Endodermal cell (in vitro differentiated cells): ENCODE results near the gene IQGAP2. TPM values are rescaled to one million over a fixed set of nuclear protein-coding genes. Genes with fewer than 3 reads are reported as not detected.

Experiments used
- DNase-seq: peaks from one replicate; pipeline ENCODE4 v3.0.0-alpha.2; 2017
- H3K27ac ChIP-seq: 2 replicates; pipeline ENCODE4 v1.5.1; 2013; ENCODE audit warnings: mild to moderate bottlenecking, low read depth, low read length, moderate library complexity
- H3K27me3 ChIP-seq: 2 replicates; pipeline ENCODE4 v1.6.1; 2013; ENCODE audit warnings: mild to moderate bottlenecking, low read length, moderate library complexity; ENCODE audit not compliant: insufficient read depth, control insufficient read depth, poor library complexity, severe bottlenecking
- H3K36me3 ChIP-seq: 2 replicates; pipeline ENCODE4 v1.7.0; 2013; ENCODE audit warnings: mild to moderate bottlenecking, low read length, moderate library complexity; ENCODE audit not compliant: control insufficient read depth, insufficient read depth
- H3K4me1 ChIP-seq: one replicate; pipeline ENCODE4 v1.7.0; 2013; ENCODE audit warnings: low read length; ENCODE audit not compliant: control insufficient read depth, insufficient read depth
- H3K4me3 ChIP-seq: 2 replicates; pipeline ENCODE4 v1.5.1; 2013; ENCODE audit warnings: mild to moderate bottlenecking, low read length, moderate library complexity
- H3K9ac ChIP-seq: 2 replicates; pipeline ENCODE4 v1.6.1; 2013; ENCODE audit warnings: mild to moderate bottlenecking, low read length, moderate library complexity; ENCODE audit not compliant: poor library complexity, severe bottlenecking; ENCODE audit errors: extremely low read depth
- H3K9me3 ChIP-seq: 2 replicates; pipeline ENCODE4 v1.6.1; 2013; ENCODE audit warnings: mild to moderate bottlenecking, low read length, moderate library complexity; ENCODE audit not compliant: control insufficient read depth
- H3K27ac Mint-ChIP-seq: 2 replicates; pipeline ENCODE4 v1.8.0; 2020; ENCODE audit warnings: mixed read lengths
- H3K27me3 Mint-ChIP-seq: 2 replicates; pipeline ENCODE4 v1.8.0; 2021; ENCODE audit warnings: mild to moderate bottlenecking, mixed read lengths; ENCODE audit not compliant: insufficient read depth
- H3K36me3 Mint-ChIP-seq: 2 replicates; pipeline ENCODE4 v1.8.0; 2020; ENCODE audit warnings: low read depth, mixed read lengths
- H3K4me1 Mint-ChIP-seq: 2 replicates; pipeline ENCODE4 v1.8.0; 2020; ENCODE audit warnings: mixed read lengths
- H3K4me3 Mint-ChIP-seq: 2 replicates; pipeline ENCODE4 v1.8.0; 2020; ENCODE audit warnings: mild to moderate bottlenecking, moderate library complexity, mixed read lengths
- H3K9me3 Mint-ChIP-seq: 2 replicates; pipeline ENCODE4 v1.8.0; 2020; ENCODE audit warnings: mild to moderate bottlenecking, mixed read lengths
- WGBS, 2 experiments: methylation state at CpG; one replicate each; pipeline versions ENCODE4 v1.1.5 to v1.1.7; 2013; ENCODE audit warnings: missing lambda C conversion rate in 2 of 2, mixed read lengths in 1 of 2; ENCODE audit not compliant: insufficient coverage in 1 of 2, insufficient read length in 1 of 2; 5-methylcytosine and 5-hydroxymethylcytosine counted together
- total RNA-seq, 2 donors: library from RNA; stranded (reverse); fragmentation: NEBNext Ultra II Directional in 1 of 2; extraction: Animal tissue kit (Norgen Biotek cat#: 25700) in 1 of 2; gene quantifications; 2 replicates in 1 of 2; 3 replicates in 1 of 2; pipeline ENCODE4 v1.2.1, GENCODE V29; 2021
- TF ChIP-seq, protein P1 (sequence below): fragments of 200-600 bp; sonication (generic); conservative IDR thresholded peaks from 2 replicates; pipeline ENCODE4 v1.5.0; 2021; ENCODE audit warnings: antibody characterized with exemption, mild to moderate bottlenecking

IQGAP2 gene
- total RNA-seq, 2 donors from 2014 or later, result 8.3 to 19.4 TPM

DNA sequence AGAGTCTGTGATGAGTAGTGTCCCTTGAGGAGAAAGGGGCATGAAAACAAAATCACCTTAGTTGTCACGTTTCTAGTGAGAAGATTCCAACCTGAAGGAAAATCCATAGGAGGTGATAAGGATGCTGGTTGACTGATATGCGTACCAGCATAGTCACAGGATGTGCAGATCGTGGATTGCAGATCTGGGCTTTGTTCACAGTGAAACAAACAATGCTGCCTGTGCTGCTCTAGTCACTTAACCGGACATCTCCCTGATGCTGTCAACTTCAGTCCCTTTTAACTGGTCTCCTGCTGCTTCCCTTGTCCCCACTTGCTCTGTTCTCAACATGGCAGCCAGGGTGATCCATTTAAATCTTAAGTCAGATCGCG lies 89.7 kb downstream of the IQGAP2 start:
- no peak for DNase-seq
- Histone ChIP-seq H3K9ac (no peak overlapping the region), H3K27ac (no peak overlapping the region), H3K9me3 (no peaks in the 10 kb centered on the region), H3K27me3 (peaks cover 13% of the 10 kb centered on the region), H3K4me1 (peaks cover 3% of the 10 kb centered on the region), H3K36me3 (no peaks in the 10 kb centered on the region), H3K4me3 (no peak overlapping the region)
- H3K36me3 Mint-ChIP-seq, result no peaks in the 10 kb centered on the region
- peaks cover 36% of the 10 kb centered on the region for H3K27me3 Mint-ChIP-seq
- H3K4me1 Mint-ChIP-seq, result peaks cover 44% of the 10 kb centered on the region
- 73 to 82% methylated on average over 4 to 6 of the region's 6 CpGs for WGBS, 2 experiments
- no peaks in the 10 kb centered on the region for H3K9me3 Mint-ChIP-seq
- TF ChIP-seq, protein P1, sequence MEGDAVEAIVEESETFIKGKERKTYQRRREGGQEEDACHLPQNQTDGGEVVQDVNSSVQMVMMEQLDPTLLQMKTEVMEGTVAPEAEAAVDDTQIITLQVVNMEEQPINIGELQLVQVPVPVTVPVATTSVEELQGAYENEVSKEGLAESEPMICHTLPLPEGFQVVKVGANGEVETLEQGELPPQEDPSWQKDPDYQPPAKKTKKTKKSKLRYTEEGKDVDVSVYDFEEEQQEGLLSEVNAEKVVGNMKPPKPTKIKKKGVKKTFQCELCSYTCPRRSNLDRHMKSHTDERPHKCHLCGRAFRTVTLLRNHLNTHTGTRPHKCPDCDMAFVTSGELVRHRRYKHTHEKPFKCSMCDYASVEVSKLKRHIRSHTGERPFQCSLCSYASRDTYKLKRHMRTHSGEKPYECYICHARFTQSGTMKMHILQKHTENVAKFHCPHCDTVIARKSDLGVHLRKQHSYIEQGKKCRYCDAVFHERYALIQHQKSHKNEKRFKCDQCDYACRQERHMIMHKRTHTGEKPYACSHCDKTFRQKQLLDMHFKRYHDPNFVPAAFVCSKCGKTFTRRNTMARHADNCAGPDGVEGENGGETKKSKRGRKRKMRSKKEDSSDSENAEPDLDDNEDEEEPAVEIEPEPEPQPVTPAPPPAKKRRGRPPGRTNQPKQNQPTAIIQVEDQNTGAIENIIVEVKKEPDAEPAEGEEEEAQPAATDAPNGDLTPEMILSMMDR, result no peak
- peak overlapping the region; percentile 49 for H3K27ac Mint-ChIP-seq
- no peak overlapping the region for H3K4me3 Mint-ChIP-seq

DNA sequence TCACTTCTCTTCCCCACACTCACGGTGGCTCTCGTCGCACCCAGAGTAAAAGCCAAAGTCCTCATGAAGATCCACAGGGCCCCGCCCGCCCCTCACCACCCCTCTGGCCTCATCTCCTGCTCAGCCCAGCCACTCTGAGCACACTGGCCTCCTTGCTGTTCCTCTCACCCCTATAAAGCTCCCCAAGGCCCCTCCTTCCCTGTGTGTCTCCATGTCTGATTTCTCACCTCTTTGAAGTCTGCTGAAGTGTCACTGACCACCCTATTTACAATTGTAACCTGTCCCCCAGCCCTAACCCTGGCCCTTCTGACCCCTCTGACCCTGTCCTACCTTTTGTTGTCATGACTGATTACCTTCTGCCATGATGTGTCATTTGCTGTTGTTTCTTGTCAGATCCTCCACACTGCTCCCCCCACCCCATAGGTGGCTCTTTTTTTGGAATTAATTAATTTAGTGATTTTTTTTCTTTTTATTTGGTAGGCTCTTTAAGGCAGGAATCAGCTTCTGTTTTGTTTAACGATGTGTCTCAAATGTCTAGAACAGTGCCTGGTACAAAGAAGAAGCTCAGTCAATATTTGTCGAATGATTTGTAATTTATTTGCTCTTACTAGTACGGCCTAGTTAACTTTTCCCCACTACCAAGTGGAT lies 90.2 kb downstream of the IQGAP2 start:
- Histone ChIP-seq H3K4me1 (peaks cover 3% of the 10 kb centered on the region), H3K27ac (no peak overlapping the region), H3K4me3 (no peak overlapping the region), H3K27me3 (peaks cover 18% of the 10 kb centered on the region), H3K9me3 (no peaks in the 10 kb centered on the region), H3K9ac (no peak overlapping the region), H3K36me3 (no peaks in the 10 kb centered on the region)
- DNase-seq, result no peak
- H3K4me3 Mint-ChIP-seq, result no peak overlapping the region
- no peaks in the 10 kb centered on the region for H3K36me3 Mint-ChIP-seq
- peaks cover 46% of the 10 kb centered on the region for H3K4me1 Mint-ChIP-seq
- WGBS, 2 experiments, result 71 to 93% methylated on average over 7 to 8 of the region's 8 CpGs
- TF ChIP-seq, protein P1, result no peak
- no peaks in the 10 kb centered on the region for H3K9me3 Mint-ChIP-seq
- H3K27me3 Mint-ChIP-seq, result peaks cover 41% of the 10 kb centered on the region
- peak overlapping the region; percentile 49 for H3K27ac Mint-ChIP-seq

DNA sequence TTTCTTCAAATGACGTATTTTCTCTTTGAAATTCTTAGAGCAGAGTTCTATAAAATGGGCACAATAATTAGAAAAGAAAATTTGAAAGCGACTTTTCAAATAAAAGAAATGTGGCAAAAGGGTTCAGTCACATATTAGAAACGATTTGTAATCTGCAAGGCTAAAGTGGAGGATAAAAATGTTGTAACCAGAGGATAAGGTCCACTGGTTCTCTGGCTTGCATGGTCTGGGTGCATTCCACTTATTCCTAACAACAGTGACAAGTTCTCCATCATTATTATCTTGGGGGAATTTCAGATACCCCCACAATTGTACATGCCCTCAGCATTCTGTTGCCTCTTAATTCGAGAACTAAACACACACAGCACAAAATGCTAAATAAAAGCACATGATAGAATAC lies 91.1 kb downstream of the IQGAP2 start:
- no peak overlapping the region for H3K4me3 Mint-ChIP-seq
- H3K27ac Mint-ChIP-seq, result no peak overlapping the region
- no peak overlapping the region for H3K4me3 ChIP-seq
- TF ChIP-seq, protein P1, result no peak
- no peaks in the 10 kb centered on the region for H3K9me3 Mint-ChIP-seq
- H3K27ac ChIP-seq, result no peak overlapping the region
- peaks cover 3% of the 10 kb centered on the region for H3K4me1 ChIP-seq
- peaks cover 27% of the 10 kb centered on the region for H3K27me3 ChIP-seq
- peaks cover 45% of the 10 kb centered on the region for H3K4me1 Mint-ChIP-seq
- no peaks in the 10 kb centered on the region for H3K36me3 Mint-ChIP-seq
- peaks cover 47% of the 10 kb centered on the region for H3K27me3 Mint-ChIP-seq
- H3K9ac ChIP-seq, result no peak overlapping the region
- H3K9me3 ChIP-seq, result no peaks in the 10 kb centered on the region
- no peaks in the 10 kb centered on the region for H3K36me3 ChIP-seq
- WGBS, 2 experiments, result 91 to 93% methylated on average over 4 of the region's 4 CpGs
- DNase-seq, result no peak
